Hepatic stellate cell (primary cell): ENCODE measurements around the gene INPP4B.

Experiments used
- DNase-seq: peaks from one replicate; pipeline ENCODE4 v3.0.0; 2011; ENCODE audit warnings: low spot score

Gene INPP4B

DNA sequence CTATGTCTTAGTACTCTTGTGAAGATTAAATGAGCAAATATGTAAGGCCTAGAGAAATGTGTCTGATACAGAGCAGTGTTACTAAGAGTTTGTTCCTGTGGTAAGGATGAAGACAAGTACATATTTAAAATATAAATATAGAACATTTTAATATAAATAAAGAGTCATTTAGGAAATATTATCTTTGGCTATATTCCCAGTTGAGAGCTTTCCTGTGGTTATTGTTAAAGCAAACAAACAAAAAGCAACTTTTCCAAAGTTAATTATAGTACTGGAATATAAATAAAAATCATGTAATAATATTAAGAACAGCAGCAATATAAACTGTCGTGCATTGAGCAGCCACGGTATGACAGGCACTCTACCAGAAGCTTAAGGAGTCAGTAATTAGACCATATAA, 472.5 kb downstream of the INPP4B start:
- no peak for DNase-seq

DNA sequence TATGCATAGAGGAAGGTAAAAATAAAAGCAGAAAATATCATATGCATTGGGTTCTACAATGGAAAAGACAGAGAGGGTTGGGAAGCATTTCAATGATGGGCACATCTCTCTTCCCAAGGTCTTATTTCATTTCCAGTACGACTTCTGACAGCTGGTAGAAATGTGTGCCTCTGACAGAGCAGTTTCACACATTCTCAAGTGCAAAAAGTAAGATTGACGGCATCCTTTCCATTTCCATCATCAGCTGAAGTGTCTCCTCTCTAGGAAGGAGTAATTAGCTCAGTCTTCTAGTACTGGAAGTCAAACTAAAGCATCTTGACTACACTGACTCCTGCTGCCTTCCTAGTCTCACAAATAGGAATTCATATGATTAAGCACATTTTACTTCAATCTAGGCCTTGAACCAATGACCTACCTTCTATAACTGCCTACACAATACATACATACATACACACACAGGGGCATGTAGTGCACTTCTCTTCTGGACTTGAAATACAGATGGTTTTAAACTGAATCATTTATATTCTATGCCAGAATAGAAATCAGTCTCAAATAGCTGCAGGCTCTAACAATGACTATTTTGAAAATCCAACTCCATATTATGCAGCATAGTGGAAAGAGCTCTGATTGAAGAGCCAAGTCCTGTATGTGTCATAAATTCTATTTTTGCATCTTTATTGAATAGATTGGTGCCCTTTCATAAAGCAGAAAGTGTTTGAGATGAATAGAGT, 473.4 kb downstream of the INPP4B start:
- DNase-seq = no peak

DNA sequence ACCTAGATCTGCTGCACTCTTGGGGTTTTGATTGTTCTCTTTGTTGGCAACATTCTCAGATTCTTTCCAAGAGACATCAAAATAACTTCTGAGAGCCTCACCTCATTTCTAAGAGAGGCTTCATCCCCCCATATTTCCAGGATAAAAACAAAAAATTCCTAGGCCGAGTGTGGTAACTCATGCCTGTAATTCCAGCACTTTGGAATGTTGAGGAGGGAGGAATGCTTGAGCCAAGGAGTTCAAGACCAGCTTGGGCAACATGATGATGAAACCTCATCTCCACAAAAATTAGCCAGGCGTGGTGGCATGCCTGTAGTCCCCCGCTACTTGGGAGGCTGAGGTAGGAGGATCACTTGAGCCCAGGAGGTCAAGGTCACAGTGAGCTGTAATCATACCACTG, 477.0 kb downstream of the INPP4B start:
- no peak for DNase-seq

DNA sequence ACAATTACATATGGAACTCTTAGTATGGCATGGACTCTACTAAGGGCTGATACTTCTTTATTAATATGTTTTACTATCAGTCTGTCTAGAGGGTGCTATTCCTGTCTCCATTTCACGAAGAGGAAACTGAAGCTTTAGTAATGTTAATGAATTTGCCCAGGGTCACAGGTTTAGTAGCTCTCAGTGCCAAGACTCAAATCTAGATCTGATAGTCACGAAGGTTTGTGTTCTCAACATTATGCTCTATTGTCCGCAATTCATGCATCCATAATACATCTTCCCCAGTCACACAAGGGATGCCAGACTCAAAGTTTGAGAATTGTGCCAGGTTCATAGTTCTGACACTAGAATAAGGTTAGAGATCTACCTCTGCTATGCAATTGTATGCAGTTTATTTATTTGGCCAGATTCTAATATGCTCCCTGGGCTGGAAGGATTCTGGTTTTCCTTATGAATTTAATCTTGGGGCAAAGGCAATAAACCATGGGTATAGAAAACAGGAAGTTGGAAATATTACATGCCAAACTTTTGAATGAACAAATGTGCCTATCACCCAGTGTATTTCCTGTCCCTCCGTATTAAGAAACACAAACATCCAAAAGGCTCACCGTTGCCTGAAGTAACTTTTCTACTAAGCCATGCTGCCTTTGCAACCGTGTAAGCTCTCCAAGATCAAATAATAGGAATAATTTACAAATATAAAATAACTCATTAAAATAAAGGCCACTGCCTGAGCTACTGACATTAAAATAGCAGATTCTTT, 478.5 kb downstream of the INPP4B start:
- DNase-seq = no peak

DNA sequence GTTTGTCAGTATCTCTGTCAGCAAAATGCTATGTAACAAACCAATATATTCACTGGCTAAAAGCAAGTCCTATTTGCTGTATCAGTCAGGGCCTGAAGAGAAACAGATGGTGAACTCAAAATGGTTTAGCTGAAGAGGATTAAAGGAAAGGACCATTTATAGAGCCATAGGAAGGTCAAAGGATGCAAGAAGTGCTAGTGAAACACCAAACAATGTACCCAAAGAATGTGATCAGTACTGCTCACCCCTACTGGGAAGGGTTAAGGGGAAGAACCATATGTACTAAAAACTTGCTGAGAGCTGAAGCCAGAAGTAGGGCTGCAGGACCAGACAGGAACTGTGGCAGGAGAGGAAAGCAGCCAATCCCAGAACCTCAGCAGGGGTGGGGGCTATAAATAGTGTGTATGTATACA, 479.3 kb downstream of the INPP4B start:
- DNase-seq = no peak

DNA sequence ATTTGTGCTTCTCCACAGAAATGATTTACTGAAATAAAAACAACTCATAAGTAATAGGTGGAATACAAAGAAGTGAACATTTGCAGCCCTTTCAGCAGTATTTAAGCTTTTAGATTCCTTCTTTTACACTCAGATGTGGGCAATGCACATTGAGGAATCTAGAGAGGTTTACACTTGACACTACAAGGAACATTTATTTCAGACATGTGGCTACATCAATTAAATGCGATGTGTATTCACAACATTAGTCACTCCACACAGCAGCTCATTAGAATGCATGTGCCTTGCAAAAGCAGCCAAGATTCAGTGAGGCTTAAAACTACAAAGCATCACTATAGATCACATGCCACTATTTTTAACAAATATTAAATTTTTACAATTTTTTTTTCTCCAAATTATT, 480.7 kb downstream of the INPP4B start:
- DNase-seq = no peak

- DNase-seq = no peak
Observed at GRCh38 chr4:142363686-142364085, 482.4 kb downstream of the INPP4B start.

GRCh38 chr4:142361981-142362380, 484.1 kb downstream of the INPP4B start:
- DNase-seq = no peak

GRCh38 chr4:142360657-142361056, 485.4 kb downstream of the INPP4B start:
- no peak for DNase-seq

GRCh38 chr4:142358656-142359055, 487.4 kb downstream of the INPP4B start:
- DNase-seq = no peak

DNA sequence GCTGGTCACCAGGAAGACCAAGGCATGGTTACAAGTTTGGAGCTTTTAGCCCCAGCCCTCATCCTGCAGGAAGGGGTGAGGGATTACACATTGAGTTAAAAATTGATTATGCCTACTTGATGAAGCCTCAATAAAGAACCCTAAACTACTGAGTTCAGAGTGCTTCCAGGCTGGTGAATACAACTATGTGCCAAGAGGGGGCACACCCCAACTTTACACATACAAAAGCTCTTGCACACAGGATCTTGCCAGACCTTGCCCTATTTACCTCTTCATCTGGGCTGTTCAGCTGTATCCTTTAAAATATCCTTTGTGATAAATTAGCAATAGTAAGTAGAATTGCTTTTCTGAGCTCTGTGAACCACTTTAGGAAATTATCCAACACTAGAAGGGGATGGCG, 489.3 kb downstream of the INPP4B start:
- no peak for DNase-seq

- no peak for DNase-seq
Observed at GRCh38 chr4:142356118-142356759, 489.9 kb downstream of the INPP4B start.

- no peak for DNase-seq
Observed at GRCh38 chr4:142355421-142355930, 490.6 kb downstream of the INPP4B start.

DNA sequence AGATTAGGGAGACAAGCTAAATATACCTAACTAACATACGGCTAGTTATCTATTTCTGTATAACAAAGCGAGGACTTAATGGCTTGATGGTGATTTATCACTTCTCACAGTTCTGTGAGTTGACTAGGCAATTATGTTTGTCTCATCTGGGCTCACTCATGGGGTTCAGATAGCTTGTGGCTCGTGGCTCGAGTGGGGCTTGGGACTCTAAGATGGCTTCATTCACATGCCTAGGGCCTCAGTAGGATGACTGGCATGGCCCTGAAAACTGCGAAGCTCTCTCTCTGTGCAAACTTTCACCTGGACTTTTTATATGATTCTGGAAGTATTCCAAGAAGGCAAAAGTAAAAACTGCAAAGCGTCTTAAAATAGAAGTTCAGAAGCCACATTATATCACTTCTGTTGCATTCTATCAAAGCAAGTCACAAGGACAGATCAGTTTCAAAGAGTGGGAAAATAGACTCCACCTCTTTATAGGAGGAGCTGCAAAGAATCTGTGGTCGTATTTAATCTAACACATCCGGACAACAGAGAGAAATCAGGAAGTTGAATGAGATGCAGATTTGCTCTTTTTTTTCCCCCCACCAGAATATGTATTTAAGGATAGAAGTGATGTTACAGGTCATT, 491.2 kb downstream of the INPP4B start:
- DNase-seq = no peak

GRCh38 chr4:142354041-142354440, 492.1 kb downstream of the INPP4B start:
- DNase-seq = no peak

GRCh38 chr4:142353149-142353738, 492.9 kb downstream of the INPP4B start:
- no peak for DNase-seq

DNA sequence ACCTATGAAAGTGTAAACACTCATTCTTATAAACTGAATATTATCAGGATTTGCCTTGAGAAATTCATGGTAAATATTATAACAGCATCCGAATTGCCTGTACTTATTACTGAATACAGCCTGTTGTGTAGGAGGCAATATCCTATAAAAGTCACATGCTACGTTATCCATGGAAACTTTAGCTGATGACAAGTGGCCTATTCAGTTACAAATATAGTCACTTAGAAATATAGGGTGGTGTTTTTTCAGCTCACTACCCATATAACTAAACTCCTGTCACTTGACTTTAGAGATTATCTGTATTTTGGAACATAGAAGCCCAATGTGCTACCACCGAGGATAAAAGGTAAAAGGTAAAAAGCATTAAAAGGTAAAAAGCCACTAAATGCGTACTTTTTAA, 493.4 kb downstream of the INPP4B start:
- DNase-seq = no peak

- no peak for DNase-seq
Observed at GRCh38 chr4:142351958-142352357, 494.1 kb downstream of the INPP4B start.

DNA sequence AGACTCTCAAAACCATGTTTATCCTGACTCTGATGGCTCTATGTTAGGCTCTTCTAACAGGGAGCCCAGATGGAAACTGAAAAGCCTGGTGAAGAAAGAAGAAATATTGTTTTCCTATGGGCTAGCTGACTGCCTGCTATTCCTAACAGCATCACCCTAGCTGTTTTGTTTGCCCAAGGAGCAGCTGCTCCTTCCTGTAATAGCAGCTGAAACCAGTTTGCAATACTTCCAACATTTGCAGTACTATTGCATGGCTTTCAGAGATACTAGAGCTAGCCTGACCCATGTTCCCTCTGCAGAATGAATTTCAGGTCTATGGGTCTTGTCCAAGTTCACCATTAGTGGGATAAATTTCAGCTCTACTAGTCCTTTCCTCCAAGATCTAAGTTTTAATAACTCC, 495.2 kb downstream of the INPP4B start:
- DNase-seq = no peak

DNA sequence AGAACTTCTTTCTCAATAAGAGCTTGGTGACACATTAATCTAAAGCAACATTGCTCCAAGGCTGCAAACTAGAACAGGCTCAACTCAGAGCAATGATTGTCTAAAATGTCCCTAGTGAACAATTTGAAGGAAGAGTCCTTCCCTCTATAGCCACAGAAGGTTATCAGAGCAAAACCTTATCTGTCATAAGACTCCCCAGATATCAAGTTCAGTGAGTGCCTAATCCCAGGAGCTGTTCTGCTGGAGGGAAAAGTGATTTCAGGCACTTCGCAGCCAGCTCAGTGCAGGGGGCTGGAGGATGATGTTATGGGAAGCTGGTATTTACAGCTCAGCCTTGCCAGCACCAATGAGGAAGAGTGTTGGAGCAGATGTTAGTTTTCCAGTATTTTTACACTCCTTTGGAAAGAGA, 497.5 kb downstream of the INPP4B start:
- DNase-seq = no peak

GRCh38 chr4:142347241-142347640, 498.9 kb downstream of the INPP4B start:
- no peak for DNase-seq

DNA sequence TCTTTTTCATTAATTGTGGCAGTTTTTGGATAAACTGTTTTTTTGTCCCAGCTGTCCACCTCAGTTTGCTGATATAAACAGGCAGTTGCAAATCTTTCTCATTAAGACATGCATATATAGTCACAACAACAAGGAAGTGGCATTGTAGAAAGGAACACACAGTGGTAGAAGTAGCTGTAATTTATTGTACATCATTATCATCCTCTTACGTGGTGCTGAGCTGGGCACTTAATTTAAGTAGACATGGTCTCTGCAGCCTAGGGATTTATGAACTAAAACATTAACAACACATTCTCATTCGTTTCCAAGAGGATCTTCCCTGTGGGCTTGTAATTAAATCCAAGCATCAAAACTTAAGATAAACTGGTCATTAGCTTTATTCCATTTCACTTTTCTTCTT, 500.2 kb downstream of the INPP4B start:
- no peak for DNase-seq
